ENCODE results near the gene PRKX. TPM values are rescaled to one million over a fixed set of nuclear protein-coding genes. Genes with fewer than 3 reads are reported as not detected.
"Not testable (repeated sequence)": the region's sequence is repeated elsewhere in the genome, so short reads cannot be mapped to it uniquely, and the experiment has no call there.

PRKX gene
- total RNA-seq, 1 donor from 2014 or later: 49.0 TPM

DNA sequence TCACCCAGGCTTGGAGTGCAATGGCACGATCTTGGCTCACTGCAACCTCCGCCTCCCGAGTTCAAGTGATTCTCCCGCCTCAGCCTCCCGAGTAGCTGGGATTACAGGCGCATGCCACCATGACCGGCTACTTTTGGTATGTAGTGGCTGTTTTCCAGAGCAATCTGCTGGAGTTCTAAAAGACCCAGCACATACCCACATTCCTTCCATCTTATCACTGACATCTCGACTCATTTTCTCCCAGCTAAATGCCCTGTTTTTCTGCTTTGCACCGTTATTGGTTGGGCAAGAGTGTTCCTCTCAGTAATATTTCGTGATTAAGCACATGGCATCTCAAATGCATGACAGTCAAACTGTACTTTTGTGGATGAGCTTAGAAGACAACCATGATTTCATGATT lies 53.7 kb downstream of the PRKX start:
- no peak for DNase-seq (ENCODE audit: low read depth)
- TF ChIP-seq, protein P1, sequence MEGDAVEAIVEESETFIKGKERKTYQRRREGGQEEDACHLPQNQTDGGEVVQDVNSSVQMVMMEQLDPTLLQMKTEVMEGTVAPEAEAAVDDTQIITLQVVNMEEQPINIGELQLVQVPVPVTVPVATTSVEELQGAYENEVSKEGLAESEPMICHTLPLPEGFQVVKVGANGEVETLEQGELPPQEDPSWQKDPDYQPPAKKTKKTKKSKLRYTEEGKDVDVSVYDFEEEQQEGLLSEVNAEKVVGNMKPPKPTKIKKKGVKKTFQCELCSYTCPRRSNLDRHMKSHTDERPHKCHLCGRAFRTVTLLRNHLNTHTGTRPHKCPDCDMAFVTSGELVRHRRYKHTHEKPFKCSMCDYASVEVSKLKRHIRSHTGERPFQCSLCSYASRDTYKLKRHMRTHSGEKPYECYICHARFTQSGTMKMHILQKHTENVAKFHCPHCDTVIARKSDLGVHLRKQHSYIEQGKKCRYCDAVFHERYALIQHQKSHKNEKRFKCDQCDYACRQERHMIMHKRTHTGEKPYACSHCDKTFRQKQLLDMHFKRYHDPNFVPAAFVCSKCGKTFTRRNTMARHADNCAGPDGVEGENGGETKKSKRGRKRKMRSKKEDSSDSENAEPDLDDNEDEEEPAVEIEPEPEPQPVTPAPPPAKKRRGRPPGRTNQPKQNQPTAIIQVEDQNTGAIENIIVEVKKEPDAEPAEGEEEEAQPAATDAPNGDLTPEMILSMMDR (IDR thresholded peaks at IDR 0.05; ENCODE audit: insufficient read depth, low read length, severe bottlenecking): no peak
- peaks cover under 1% of the 10 kb centered on the region for H3K36me3 ChIP-seq (ENCODE audit: control insufficient read depth, insufficient read depth, low read length)
- FAIRE-seq: no peak
- no peak overlapping the region for H3K4me3 ChIP-seq (ENCODE audit: low read depth, low read length)
- no peaks in the 10 kb centered on the region for H3K27me3 ChIP-seq (ENCODE audit: control insufficient read depth, insufficient read depth, low read length)

DNA sequence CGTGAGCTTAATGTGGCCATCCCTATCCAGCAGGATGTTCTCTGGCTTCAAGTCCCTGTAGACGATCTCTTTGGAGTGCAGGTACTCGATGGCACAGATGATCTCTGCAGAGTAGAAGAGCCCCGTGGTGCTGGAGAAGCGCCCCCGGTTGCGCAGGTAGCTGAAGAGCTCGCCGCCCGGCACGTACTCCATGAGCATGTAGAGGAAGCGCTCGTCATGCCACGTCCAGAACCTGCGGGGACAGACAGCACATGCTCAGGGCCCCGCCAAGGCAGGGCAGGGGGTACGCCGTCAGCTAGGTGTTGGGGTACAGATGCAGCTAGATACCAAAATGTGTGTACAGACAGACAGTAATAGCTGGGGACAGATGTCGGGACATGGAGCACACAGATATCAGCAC lies 58.3 kb downstream of the PRKX start:
- TF ChIP-seq, protein P1 (IDR thresholded peaks at IDR 0.05; ENCODE audit: insufficient read depth, low read length, severe bottlenecking): no peak
- H3K27me3 ChIP-seq (ENCODE audit: control insufficient read depth, insufficient read depth, low read length): no peaks in the 10 kb centered on the region
- H3K36me3 ChIP-seq (ENCODE audit: control insufficient read depth, insufficient read depth, low read length): peaks cover 2% of the 10 kb centered on the region
- H3K4me3 ChIP-seq (ENCODE audit: low read depth, low read length): no peak overlapping the region
- FAIRE-seq (no peak), DNase-seq (ENCODE audit: low read depth) (no peak)

DNA sequence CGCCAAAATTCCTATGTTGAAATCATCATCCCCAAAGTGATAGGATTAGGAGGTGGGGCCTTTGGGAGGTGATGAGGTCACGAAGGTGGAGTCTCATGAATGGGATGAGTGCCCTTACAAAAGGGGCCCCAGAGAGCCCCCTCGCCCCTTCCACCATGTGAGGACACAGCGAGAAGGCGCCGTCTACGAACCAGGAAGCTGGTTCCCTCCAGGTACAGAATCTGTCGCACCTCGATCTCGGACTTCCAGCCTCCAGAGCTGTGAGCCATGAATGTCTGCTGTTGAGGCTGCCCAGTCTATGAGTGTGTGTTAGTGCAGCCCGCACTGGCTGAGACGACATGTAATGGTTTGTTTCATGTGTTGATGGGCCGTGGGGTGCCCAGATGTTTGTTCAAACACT lies 60.3 kb downstream of the PRKX start:
- DNase-seq (ENCODE audit: low read depth) (no peak), FAIRE-seq (no peak)
- TF ChIP-seq, protein P1 (IDR thresholded peaks at IDR 0.05; ENCODE audit: insufficient read depth, low read length, severe bottlenecking): no peak
- H3K4me3 ChIP-seq (ENCODE audit: low read depth, low read length): no peak overlapping the region
- H3K27me3 ChIP-seq (ENCODE audit: control insufficient read depth, insufficient read depth, low read length): no peaks in the 10 kb centered on the region
- peaks cover 2% of the 10 kb centered on the region for H3K36me3 ChIP-seq (ENCODE audit: control insufficient read depth, insufficient read depth, low read length)

DNA sequence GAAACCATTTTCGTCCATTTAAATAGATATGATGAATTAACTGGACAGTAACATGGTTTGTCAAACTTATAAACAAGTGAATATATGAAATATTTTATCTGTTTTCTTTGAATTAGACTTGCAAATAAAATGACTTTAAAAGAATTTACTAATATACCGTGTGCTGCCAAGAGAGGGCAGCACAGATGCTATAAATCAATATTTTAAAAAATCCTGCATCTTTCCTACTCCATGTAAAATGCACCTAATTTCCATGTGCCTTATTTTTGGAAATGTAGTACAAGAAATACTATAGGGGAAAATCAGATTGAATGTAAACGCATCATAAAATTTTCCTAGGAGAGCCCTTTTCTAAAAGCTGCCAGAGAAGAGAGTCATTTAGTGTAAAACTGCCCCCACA lies 62.2 kb downstream of the PRKX start:
- Histone ChIP-seq H3K27me3 (ENCODE audit: control insufficient read depth, insufficient read depth, low read length) (no peaks in the 10 kb centered on the region), H3K4me3 (ENCODE audit: low read depth, low read length) (no peak overlapping the region), H3K36me3 (ENCODE audit: control insufficient read depth, insufficient read depth, low read length) (peaks cover 2% of the 10 kb centered on the region)
- peak; percentile 19 for DNase-seq (ENCODE audit: low read depth)
- TF ChIP-seq, protein P1 (IDR thresholded peaks at IDR 0.05; ENCODE audit: insufficient read depth, low read length, severe bottlenecking): peak; percentile 16
- no peak for FAIRE-seq

DNA sequence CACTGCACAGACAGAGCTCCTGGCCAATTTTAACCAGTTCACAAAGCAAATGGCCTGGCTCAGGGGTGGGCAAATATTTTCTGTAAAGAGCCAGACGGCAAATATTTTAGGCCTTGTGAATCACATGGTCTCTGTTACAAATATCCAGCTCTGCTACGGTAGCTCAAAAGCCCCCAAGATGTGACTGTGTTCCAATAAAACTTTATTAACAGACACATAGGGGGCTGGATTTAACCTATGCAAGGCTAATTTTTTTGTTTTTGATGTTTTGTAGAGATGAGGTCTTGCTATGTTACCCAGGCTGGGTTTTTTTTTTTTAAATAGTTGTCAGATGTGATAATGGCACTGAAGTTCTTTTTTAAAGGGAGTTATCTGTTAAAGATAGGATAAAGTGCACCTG lies 65.4 kb downstream of the PRKX start:
- TF ChIP-seq, protein P1 (IDR thresholded peaks at IDR 0.05; ENCODE audit: insufficient read depth, low read length, severe bottlenecking): no peak
- DNase-seq (ENCODE audit: low read depth): no peak
- Histone ChIP-seq H3K36me3 (ENCODE audit: control insufficient read depth, insufficient read depth, low read length) (no peaks in the 10 kb centered on the region), H3K4me3 (ENCODE audit: low read depth, low read length) (no peak overlapping the region), H3K27me3 (ENCODE audit: control insufficient read depth, insufficient read depth, low read length) (no peaks in the 10 kb centered on the region)
- no peak for FAIRE-seq

DNA sequence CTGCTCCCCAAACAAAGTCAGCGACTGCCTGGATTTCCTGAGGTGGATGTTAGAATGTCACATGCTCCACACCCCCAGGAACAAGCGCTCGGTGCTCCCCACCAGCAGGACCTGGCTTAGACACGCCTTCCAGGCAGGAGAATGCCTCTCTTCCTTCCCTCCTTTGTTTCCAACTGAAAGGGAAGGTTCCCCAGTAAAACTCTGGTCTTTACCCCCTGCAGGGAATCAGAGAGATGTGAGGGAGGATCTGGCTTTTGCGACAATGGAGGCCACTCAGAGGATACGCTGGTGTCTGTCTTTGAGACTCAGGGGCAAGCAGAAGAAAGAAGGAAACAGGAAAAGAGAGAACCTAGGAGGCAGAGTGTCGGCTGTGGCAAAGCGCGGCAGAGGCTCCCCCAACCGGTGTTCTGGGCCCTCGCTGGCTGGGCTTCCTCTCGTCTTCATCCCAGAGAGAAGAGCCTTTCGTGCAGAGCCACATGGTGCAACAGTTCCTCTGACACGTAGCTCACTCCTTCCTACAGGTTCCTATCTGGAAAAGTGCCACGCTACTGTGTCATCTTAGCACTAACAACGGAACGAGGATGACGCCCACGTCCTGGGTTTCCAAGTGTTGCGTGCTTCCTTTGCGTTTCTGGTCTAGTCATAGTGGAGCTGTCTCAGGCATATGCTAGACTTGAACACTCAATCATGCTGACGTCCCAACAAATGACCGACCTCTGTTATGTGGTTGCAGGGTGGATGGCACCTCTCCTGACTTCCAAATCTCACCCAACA lies 73.4 kb downstream of the PRKX start:
- FAIRE-seq (peak; percentile 98), DNase-seq (ENCODE audit: low read depth) (peak; percentile 3)
- H3K36me3 ChIP-seq (ENCODE audit: control insufficient read depth, insufficient read depth, low read length); H3K4me3 ChIP-seq (ENCODE audit: low read depth, low read length); H3K27me3 ChIP-seq (ENCODE audit: control insufficient read depth, insufficient read depth, low read length): not testable (repeated sequence)
